GM21786 (cell line): ENCODE results near the gene HCK.

Experiments
- ATAC-seq: cut with Tn5 transposase; IDR thresholded peaks from one replicate; pipeline ENCODE4 v1.9.1; 2021; ENCODE audit not compliant: unreplicated experiment

HCK gene

GRCh38 chr20:32057656-32058184, 5.7 kb downstream of the HCK start:
- ATAC-seq = no peak

- no peak for ATAC-seq
Measured at GRCh38 chr20:32059189-32059588, 7.1 kb downstream of the HCK start.

- ATAC-seq = no peak
Measured at GRCh38 chr20:32062776-32063170, 10.7 kb downstream of the HCK start.

GRCh38 chr20:32063695-32064094, 11.7 kb downstream of the HCK start:
- ATAC-seq = no peak

GRCh38 chr20:32064667-32065066, 12.6 kb downstream of the HCK start:
- no peak for ATAC-seq

GRCh38 chr20:32067234-32067821, 15.3 kb downstream of the HCK start:
- no peak for ATAC-seq

GRCh38 chr20:32068174-32068573, 16.1 kb downstream of the HCK start:
- no peak for ATAC-seq

- no peak for ATAC-seq
Measured at GRCh38 chr20:32069711-32070110, 17.7 kb downstream of the HCK start.

- no peak for ATAC-seq
Measured at GRCh38 chr20:32070282-32070681, 18.2 kb downstream of the HCK start.

GRCh38 chr20:32070690-32071213, 18.7 kb downstream of the HCK start:
- ATAC-seq = no peak

- no peak for ATAC-seq
Measured at GRCh38 chr20:32071395-32072167, 19.5 kb downstream of the HCK start.

GRCh38 chr20:32072168-32072750, 20.2 kb downstream of the HCK start:
- no peak for ATAC-seq

GRCh38 chr20:32075534-32075933, 23.5 kb downstream of the HCK start:
- ATAC-seq = no peak

- ATAC-seq = no peak
Measured at GRCh38 chr20:32077190-32077589, 25.1 kb downstream of the HCK start.

GRCh38 chr20:32078322-32078721, 26.3 kb downstream of the HCK start:
- ATAC-seq = no peak

- no peak for ATAC-seq
Measured at GRCh38 chr20:32078791-32079190, 26.7 kb downstream of the HCK start.

- ATAC-seq = no peak
Measured at GRCh38 chr20:32079655-32080109, 27.6 kb downstream of the HCK start.

- ATAC-seq = no peak
Measured at GRCh38 chr20:32080783-32081182, 28.7 kb downstream of the HCK start.

- no peak for ATAC-seq
Measured at GRCh38 chr20:32083469-32083868, 31.4 kb downstream of the HCK start.

GRCh38 chr20:32087070-32087469, 35.0 kb downstream of the HCK start:
- ATAC-seq = no peak

- no peak for ATAC-seq
Measured at GRCh38 chr20:32088759-32089158, 36.7 kb downstream of the HCK start.
